Fibroblast of villous mesenchyme (primary cell): ENCODE data around the gene CCDC8. TPM values are rescaled to one million over a fixed set of nuclear protein-coding genes. Genes with fewer than 3 reads are reported as not detected.

Experiments
- DNase-seq: peaks from one replicate; pipeline ENCODE4 v3.0.0-alpha.2; 2010; ENCODE audit warnings: low read depth
- H3K4me3 ChIP-seq: 2 replicates; pipeline ENCODE4 v1.5.1; 2011; ENCODE audit warnings: low read depth, mild to moderate bottlenecking, low read length
- total RNA-seq: library from RNA; depleted of rRNA; stranded (reverse); fragments of >200 nt; gene quantifications from 2 replicates; pipeline ENCODE4 v1.2.3, GENCODE V29; 2012
- TF ChIP-seq, protein P1 (sequence below): IDR thresholded peaks from 2 replicates; pipeline ENCODE4 v1.5.1; 2012; ENCODE audit warnings: low read depth, mild to moderate bottlenecking, low read length; ENCODE audit not compliant: insufficient read depth

CCDC8 gene
- total RNA-seq, 1 donor = 8.6 TPM

DNA sequence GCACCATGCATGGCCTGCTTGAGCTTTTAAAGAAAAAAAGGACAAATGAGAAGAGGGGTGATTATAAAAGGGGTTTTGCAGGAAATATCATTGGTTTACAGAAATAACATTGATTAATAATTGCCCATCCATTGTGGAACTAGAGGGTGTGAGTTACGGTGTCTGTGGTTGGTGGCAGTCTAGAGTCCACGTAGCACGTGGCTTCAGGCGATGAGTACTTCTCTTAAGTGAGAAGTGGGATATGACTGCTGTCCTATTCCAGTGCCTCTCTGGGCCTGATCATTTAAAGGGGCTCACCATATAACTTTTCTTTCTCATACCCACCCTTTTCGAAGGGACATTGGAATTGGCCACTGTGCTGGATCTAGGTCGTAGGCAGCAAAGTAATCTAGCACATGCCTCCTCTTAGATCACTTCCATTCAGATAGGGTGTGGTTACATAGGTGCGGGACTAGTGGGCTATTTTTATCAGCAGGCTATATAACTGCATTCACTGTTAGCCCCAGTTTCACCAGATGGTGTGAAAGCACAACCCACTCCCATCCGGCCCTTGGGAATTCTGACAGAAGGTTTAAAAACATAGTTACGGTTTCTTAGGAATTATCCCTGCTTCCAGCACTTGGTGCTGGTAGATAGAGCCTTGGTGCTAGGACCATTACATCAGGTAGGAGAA is 46.6 kb downstream of the CCDC8 start:
- no peak overlapping the region for H3K4me3 ChIP-seq
- TF ChIP-seq, protein P1, sequence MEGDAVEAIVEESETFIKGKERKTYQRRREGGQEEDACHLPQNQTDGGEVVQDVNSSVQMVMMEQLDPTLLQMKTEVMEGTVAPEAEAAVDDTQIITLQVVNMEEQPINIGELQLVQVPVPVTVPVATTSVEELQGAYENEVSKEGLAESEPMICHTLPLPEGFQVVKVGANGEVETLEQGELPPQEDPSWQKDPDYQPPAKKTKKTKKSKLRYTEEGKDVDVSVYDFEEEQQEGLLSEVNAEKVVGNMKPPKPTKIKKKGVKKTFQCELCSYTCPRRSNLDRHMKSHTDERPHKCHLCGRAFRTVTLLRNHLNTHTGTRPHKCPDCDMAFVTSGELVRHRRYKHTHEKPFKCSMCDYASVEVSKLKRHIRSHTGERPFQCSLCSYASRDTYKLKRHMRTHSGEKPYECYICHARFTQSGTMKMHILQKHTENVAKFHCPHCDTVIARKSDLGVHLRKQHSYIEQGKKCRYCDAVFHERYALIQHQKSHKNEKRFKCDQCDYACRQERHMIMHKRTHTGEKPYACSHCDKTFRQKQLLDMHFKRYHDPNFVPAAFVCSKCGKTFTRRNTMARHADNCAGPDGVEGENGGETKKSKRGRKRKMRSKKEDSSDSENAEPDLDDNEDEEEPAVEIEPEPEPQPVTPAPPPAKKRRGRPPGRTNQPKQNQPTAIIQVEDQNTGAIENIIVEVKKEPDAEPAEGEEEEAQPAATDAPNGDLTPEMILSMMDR = no peak
- DNase-seq = no peak

GRCh38 chr19:46365561-46365960 is 47.8 kb downstream of the CCDC8 start:
- no peak for DNase-seq
- TF ChIP-seq, protein P1 = no peak

DNA sequence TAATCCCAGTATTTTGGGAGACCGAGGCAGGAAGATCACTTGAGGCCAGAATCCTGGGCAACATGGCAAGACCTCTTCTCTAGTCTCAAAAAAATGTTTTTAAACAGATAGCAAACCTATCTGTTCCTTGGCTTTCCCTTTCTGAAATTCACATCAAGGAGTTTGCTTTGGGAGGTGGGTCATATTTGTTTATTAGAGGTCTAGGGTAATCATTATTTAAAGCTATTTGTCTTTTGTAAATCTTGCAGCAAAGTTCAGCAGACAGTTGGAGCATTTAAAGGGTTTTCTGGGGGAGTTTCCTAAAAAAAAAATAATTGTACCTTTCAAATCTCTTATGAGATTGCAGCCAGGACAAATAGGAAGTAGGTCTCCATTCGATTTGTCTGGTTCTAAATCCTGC is 49.0 kb downstream of the CCDC8 start:
- TF ChIP-seq, protein P1 = no peak
- no peak overlapping the region for H3K4me3 ChIP-seq
- no peak for DNase-seq

More at GRCh38 chr19:46365561-46365960, 47.8 kb downstream of the CCDC8 start:
- no peak overlapping the region for H3K4me3 ChIP-seq

DNA sequence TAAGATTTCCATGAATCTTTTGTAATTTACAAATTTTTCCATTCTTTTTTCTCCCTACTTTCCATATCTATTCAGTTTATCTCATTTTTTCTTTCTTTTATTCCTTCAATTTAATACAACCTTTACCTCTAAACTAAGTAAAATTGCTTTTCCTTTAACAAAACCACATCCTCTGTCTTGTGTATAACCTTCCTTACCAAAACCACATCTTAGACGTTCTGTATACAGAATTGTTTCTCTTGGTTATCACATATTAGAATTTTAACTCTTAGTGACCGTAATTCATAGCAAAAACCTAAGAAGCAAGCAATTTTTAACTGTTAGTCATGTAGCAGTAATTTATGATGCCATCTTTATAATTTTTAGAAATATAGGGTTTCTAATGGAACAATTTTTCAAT is 51.4 kb downstream of the CCDC8 start:
- H3K4me3 ChIP-seq = no peak overlapping the region
- DNase-seq = no peak

More for the DNA sequence above, 51.4 kb downstream of the CCDC8 start:
- TF ChIP-seq, protein P1 = no peak

Other genes starting within 250 kb of the CCDC8 start
- gene IGFL1, start 183.8 kb downstream of the CCDC8 start, total RNA-seq = not detected in 2 replicates
- gene HIF3A, start 116.5 kb downstream of the CCDC8 start, total RNA-seq = 0.43 and 0.64 TPM in 2 replicates
- gene PPP5C, start 66.5 kb downstream of the CCDC8 start, total RNA-seq = 44.9 and 48.3 TPM in 2 replicates
- under 0.01 TPM in 2 replicates for gene PNMA8C, start 15.4 kb upstream of the CCDC8 start, total RNA-seq
- gene PNMA8A, start 58.0 kb upstream of the CCDC8 start, total RNA-seq = 0.97 and 9.9 TPM in 2 replicates
- 0.32 and 0.43 TPM in 2 replicates for gene PNMA8B, start 82.3 kb upstream of the CCDC8 start, total RNA-seq
- 124 and 213 TPM in 2 replicates for gene CALM3, start 187.8 kb upstream of the CCDC8 start, total RNA-seq
- gene PTGIR, start 211.5 kb upstream of the CCDC8 start, total RNA-seq = 3.5 and 5.5 TPM in 2 replicates
- not detected in 2 replicates for gene GNG8, start 222.6 kb upstream of the CCDC8 start, total RNA-seq
- 5.2 and 11.3 TPM in 2 replicates for gene DACT3, start 247.6 kb upstream of the CCDC8 start, total RNA-seq